Endothelial cell of umbilical vein (primary cell): Measurements from ENCODE around the gene CHN2.

Experiments used
- EZH2 ChIP-seq: IDR thresholded peaks from 2 replicates; pipeline ENCODE4 v1.6.1; 2012; ENCODE audit warnings: borderline replicate concordance, low read depth, mild to moderate bottlenecking, moderate library complexity, low read length, inconsistent platforms; ENCODE audit not compliant: severe bottlenecking
- POLR2A ChIP-seq: IDR thresholded peaks from 2 replicates; pipeline ENCODE4 v1.6.1; 2012; ENCODE audit warnings: low read depth, mild to moderate bottlenecking, control low read depth, low read length
- POLR2AphosphoS5 ChIP-seq: IDR thresholded peaks from 2 replicates; pipeline ENCODE4 v1.6.1; 2012; ENCODE audit warnings: low read depth, mild to moderate bottlenecking, control low read depth, low read length, moderate library complexity; ENCODE audit not compliant: insufficient read depth
- TF ChIP-seq, protein P1 (sequence below), 2 donors: IDR thresholded peaks; 1 replicate in 1 of 2; 2 replicates in 1 of 2; pipeline ENCODE4 v1.5.1; 2011; ENCODE audit warnings: low read length in 2 of 2, mild to moderate bottlenecking in 2 of 2, moderate library complexity in 2 of 2, control low read depth in 1 of 2, inconsistent platforms in 1 of 2, low read depth in 1 of 2; ENCODE audit not compliant: insufficient read depth in 1 of 2; ENCODE audit errors: extremely low read depth in 1 of 2

GRCh38 chr7:29360633-29361625 is 166.4 kb downstream of the CHN2 start:
- TF ChIP-seq EZH2 = no peak
- TF ChIP-seq, protein P1, sequence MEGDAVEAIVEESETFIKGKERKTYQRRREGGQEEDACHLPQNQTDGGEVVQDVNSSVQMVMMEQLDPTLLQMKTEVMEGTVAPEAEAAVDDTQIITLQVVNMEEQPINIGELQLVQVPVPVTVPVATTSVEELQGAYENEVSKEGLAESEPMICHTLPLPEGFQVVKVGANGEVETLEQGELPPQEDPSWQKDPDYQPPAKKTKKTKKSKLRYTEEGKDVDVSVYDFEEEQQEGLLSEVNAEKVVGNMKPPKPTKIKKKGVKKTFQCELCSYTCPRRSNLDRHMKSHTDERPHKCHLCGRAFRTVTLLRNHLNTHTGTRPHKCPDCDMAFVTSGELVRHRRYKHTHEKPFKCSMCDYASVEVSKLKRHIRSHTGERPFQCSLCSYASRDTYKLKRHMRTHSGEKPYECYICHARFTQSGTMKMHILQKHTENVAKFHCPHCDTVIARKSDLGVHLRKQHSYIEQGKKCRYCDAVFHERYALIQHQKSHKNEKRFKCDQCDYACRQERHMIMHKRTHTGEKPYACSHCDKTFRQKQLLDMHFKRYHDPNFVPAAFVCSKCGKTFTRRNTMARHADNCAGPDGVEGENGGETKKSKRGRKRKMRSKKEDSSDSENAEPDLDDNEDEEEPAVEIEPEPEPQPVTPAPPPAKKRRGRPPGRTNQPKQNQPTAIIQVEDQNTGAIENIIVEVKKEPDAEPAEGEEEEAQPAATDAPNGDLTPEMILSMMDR (IDR thresholded peaks at IDR 0.05; ENCODE audit: extremely low read depth in 1 of 2, insufficient read depth in 1 of 2, low read depth in 1 of 2, low read length in 2 of 2) = no peak
- no peak for TF ChIP-seq POLR2AphosphoS5
- no peak for TF ChIP-seq POLR2A
